Kidney glomerular epithelial cell (primary cell): ENCODE data around the gene KRTAP19-4.
"Not testable (repeated sequence)": the region's sequence is repeated elsewhere in the genome, so short reads cannot be mapped to it uniquely, and the experiment has no call there.

Experiments used
- DNase-seq: peaks from one replicate; lab custom pipeline; 2025; lab: John Stamatoyannopoulos, UW

KRTAP19-4 gene, protein sequence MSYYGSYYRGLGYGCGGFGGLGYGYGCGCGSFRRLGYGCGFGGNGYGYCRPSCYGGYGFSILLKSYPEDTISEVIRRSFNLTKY

DNA sequence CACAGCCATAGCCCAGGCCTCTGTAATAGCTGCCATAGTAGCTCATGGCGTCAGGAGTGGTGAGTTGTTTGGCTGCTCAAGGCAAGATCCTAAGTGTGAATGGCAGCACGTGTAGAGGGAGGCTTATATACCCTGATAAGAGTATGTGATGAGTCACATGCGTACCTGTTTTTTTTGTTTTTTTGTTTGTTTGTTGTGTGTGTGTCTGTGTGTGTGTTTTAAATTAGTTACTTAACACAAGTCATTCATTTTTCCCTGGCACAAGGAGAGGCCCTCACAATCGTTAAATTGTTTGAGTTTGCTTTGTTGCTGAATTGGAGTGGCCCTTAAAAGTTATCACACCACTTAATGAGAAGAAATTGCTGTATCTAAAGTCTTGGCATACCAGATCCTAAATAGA lies at the start of gene KRTAP19-4:
Gene KRTAP19-4, minus strand, starts transcription at position 101 of the 400 bp plus-strand sequence. Its CDS starts 55 bp downstream, at position 46.
- no peak for DNase-seq

DNA sequence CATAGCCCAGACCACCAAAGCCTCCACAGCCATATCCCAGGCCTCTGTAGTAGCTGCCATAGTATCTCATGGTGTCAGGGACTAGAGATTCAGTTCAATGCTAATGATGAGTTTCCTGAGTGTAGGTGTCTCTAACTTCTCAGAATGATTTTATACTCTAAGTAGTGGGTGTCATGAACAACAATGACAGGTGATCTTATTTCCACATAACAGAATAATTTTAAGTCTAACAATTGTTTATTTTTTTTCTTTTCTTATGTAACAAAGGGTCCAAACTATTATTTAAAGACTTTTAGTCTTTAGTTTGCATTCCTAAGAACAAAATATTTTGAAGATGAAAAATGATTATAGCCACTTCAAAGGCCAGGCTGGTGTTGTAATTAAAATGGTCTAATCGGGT lies 44.8 kb upstream of the KRTAP19-4 start, which contains the start of gene KRTAP19-6:
Gene KRTAP19-6, minus strand, starts transcription at position 101 of the 400 bp plus-strand sequence. Its CDS starts 31 bp downstream, at position 70.
- no peak for DNase-seq

- no peak for DNase-seq
These were observed 21.9 kb upstream of the KRTAP19-4 start for GRCh38 chr21:30518876-30519275.

DNA sequence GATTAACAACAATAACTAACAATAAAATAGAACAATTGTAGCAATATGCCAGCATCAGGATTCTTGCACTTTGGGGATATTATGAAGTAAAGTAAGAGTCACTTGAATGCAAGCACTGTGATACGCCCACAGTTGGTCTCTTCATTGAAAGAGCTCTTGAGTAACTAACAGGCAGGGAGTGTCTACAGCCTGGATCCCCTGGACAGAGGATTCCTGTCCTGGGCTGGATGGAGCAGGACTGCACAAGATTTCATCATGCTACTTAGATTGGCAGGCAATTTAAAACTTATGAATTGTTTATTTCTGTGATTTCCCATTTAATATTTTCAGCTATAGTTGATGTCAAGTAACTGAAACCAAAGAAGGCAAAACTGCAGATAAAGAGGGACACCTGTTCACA lies 18.7 kb upstream of the KRTAP19-4 start:
- no peak for DNase-seq

- DNase-seq, result not testable (repeated sequence)
These were observed 8.7 kb upstream of the KRTAP19-4 start for GRCh38 chr21:30505621-30506205.

- DNase-seq, result no peak
These were observed 5.1 kb upstream of the KRTAP19-4 start, which contains the start of gene KRTAP19-5 for GRCh38 chr21:30502041-30502440. Gene KRTAP19-5 (minus strand): TSS chr21:30502141. CDS start chr21:30502090, 51 bp downstream.

GRCh38 chr21:30491963-30492428 lies 5.0 kb downstream of the KRTAP19-4 start, which contains the start of gene KRTAP19-3:
Gene KRTAP19-3 (minus strand): TSS chr21:30492013. CDS start chr21:30491957, 56 bp downstream.
- DNase-seq, result no peak

DNA sequence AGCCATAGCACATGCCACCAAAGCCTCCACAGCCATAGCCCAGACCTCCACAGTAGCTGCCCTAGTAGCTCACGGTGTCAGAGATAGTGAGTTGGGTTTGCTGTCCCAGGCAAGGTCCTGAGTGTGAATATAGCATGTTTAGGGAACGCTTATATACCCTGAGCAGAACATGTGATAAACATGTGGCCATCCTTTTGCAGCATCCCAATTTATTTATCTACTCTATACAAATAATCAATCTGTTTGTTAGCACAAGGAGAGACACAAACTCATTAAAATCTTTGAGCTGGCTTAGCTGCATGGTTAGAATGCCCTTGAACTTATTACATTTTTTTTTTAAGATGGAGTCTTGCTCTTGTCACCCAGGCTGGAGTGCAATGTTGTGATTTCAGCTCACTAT lies 9.6 kb downstream of the KRTAP19-4 start, which contains the start of gene KRTAP19-2:
Gene KRTAP19-2, minus strand, starts transcription at position 101 of the 400 bp plus-strand sequence. Its CDS starts 88 bp downstream, at position 13.
- DNase-seq, result no peak

DNA sequence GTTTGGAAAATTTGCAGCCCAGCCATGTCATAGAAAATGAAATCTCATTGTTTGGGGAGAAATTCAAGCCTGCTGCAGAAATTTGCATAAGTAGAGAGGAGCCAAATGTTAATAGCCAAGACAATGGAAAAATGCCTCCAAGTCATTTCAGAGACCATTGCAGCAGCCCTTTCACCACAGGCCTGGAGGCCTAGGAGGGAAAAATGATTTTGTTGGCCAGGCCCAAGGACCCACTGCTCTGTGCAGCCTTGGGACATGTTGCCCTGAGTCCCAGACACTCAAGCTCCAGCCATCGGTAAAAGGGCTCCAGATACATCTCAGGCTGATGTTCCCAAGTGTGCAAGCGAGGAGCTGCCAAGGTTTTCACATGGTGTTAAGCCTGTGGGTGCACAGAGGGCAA lies 10.8 kb downstream of the KRTAP19-4 start:
- DNase-seq, result no peak

DNA sequence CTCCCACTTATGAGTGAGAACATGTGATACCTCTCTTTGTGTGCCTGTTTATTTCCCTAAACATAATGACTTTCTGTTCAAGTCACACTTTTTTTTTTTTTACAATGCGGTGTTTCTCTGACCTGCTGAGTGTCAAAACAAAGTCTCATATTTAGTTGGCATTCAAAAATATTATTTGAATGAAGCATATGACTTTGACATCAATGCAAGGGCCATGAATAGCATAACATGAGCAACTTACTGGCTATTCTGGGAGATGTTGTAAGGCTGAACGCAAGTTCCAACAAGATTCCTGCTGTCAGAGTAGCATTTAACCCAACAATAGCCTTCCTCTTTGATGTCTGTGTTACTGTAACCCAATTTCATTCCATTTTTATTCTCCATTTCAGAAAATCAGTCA lies 14.8 kb downstream of the KRTAP19-4 start:
- no peak for DNase-seq

GRCh38 chr21:30480145-30480544 lies 16.8 kb downstream of the KRTAP19-4 start, which contains the start of gene KRTAP19-1:
Gene KRTAP19-1 (minus strand): TSS chr21:30480367. CDS start chr21:30480317, 50 bp downstream.
- DNase-seq, result no peak

- DNase-seq, result no peak
These were observed 17.7 kb downstream of the KRTAP19-4 start for GRCh38 chr21:30479259-30479658.

GRCh38 chr21:30478004-30478403 lies 19.0 kb downstream of the KRTAP19-4 start:
- DNase-seq, result no peak

DNA sequence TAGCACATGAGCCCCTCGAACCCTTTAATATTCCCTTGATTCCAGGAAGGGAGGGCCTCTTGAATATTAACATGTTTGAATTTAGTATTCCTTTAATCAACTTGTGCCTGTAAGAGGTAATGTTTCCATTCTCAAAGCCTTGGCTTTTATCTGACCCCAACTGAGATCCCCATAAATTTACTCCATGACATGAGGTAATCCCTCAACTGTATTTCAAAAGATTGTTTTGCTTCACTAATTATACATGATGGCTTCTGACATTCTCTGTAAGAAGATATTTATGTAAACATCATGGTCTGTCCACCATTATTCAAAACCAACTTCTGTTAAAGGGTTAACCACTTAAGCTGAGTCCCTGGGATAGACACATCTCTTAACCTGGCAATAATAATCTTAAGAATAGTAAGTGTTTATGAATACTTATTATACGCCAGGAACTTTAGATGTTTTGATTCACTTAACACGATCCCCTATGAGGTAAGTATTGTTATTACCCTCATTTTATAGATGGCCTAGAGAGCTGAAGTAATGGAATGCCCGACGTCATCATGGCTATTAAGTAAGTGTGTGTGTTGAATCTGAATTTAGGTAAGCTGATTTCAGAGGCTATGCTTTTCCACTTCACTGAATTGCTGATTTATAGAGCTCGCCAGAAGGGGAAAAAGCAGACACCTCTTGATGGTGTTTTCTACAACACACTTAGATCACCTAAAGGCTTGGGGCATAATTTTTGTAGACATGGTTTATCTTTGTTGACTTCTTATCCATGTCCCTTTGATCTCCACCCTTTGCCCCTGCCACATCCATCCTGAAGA lies 27.9 kb downstream of the KRTAP19-4 start:
- DNase-seq, result no peak

DNA sequence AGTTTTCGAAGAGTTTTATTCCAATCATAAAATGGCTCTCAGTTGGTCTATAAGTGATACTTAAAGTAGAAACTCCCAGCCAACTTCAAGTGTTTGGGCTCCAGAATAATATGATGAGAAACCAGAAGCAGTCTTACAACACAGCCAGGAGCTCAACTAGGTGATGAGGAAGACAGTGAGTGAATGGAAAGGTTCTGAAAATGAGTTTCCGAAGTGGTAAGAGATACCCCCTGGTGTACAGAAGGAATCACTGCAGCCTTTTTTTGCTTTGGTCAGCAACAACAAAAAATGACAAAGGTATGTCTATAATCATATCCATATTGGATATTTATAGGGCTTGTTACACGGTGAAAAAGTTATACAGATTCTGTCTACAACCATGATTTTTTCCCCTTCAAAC lies 33.3 kb downstream of the KRTAP19-4 start:
- DNase-seq, result no peak

DNA sequence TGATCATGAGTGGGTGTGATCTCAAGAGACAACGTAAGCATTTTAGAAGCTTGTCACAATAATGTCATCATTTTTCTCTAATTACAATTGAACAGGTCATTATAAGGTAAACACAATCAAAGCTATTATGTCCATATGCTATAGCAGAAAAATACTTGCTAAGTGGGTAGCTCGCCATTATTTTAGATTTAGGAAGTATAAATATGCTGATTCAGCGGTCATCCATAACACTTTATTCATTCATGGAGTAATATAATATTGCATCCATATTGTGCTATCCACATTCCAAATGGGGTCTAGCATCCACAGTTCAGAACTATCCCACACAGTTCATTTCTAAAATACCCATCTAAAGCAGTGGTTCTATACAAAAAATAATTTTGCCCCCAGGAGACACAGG lies 48.5 kb downstream of the KRTAP19-4 start:
- DNase-seq, result no peak

- no peak for DNase-seq
These were observed 49.9 kb downstream of the KRTAP19-4 start for GRCh38 chr21:30447056-30447455.
